ENCODE data around the gene OGFRL1.

Gene OGFRL1

GRCh38 chr6:71250099-71250602 is 38.5 kb upstream of the OGFRL1 start:
- H3K4me3 ChIP-seq (ENCODE audit: low read length), result no peak overlapping the region
- peak; percentile 70 for DNase-seq (ENCODE audit: low read depth)
- TF ChIP-seq, protein P1, sequence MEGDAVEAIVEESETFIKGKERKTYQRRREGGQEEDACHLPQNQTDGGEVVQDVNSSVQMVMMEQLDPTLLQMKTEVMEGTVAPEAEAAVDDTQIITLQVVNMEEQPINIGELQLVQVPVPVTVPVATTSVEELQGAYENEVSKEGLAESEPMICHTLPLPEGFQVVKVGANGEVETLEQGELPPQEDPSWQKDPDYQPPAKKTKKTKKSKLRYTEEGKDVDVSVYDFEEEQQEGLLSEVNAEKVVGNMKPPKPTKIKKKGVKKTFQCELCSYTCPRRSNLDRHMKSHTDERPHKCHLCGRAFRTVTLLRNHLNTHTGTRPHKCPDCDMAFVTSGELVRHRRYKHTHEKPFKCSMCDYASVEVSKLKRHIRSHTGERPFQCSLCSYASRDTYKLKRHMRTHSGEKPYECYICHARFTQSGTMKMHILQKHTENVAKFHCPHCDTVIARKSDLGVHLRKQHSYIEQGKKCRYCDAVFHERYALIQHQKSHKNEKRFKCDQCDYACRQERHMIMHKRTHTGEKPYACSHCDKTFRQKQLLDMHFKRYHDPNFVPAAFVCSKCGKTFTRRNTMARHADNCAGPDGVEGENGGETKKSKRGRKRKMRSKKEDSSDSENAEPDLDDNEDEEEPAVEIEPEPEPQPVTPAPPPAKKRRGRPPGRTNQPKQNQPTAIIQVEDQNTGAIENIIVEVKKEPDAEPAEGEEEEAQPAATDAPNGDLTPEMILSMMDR (IDR thresholded peaks at IDR 0.05; ENCODE audit: insufficient read depth, low read depth, low read length, missing control alignments), result no peak

- no peak for DNase-seq (ENCODE audit: low read depth)
- H3K4me3 ChIP-seq (ENCODE audit: low read length), result no peak overlapping the region
- TF ChIP-seq, protein P1 (IDR thresholded peaks at IDR 0.05; ENCODE audit: insufficient read depth, low read depth, low read length, missing control alignments), result no peak
Observed at GRCh38 chr6:71252410-71252809, 36.2 kb upstream of the OGFRL1 start.

DNA sequence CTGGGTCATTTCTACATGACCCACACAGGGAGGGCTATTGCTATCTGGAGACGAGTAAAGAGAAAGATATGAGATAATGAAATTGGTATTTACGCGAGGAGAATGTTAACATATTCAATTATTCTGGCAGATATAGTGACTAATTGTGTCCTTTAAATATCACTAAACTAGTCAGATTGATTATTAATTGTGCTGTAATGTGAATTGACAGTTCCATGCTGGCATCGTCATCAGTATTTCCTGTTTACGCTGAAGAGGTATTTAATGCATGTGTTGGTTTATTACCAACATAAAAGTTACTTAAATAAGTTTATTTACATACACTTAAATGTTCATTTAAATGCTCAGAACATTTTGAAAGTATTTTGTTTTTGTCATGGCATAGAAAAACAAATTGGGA is 35.7 kb upstream of the OGFRL1 start:
- H3K4me3 ChIP-seq (ENCODE audit: low read length), result no peak overlapping the region
- TF ChIP-seq, protein P1 (IDR thresholded peaks at IDR 0.05; ENCODE audit: insufficient read depth, low read depth, low read length, missing control alignments), result no peak
- DNase-seq (ENCODE audit: low read depth), result no peak

GRCh38 chr6:71254323-71254722 is 34.3 kb upstream of the OGFRL1 start:
- DNase-seq (ENCODE audit: low read depth), result no peak
- H3K4me3 ChIP-seq (ENCODE audit: low read length), result no peak overlapping the region
- TF ChIP-seq, protein P1 (IDR thresholded peaks at IDR 0.05; ENCODE audit: insufficient read depth, low read depth, low read length, missing control alignments), result no peak

GRCh38 chr6:71258078-71258866 is 30.3 kb upstream of the OGFRL1 start:
- DNase-seq (ENCODE audit: low read depth), result no peak
- H3K4me3 ChIP-seq (ENCODE audit: low read length), result no peak overlapping the region
- TF ChIP-seq, protein P1 (IDR thresholded peaks at IDR 0.05; ENCODE audit: insufficient read depth, low read depth, low read length, missing control alignments), result no peak

GRCh38 chr6:71259888-71260604 is 28.6 kb upstream of the OGFRL1 start:
- no peak overlapping the region for H3K4me3 ChIP-seq (ENCODE audit: low read length)
- TF ChIP-seq, protein P1 (IDR thresholded peaks at IDR 0.05; ENCODE audit: insufficient read depth, low read depth, low read length, missing control alignments), result no peak
- no peak for DNase-seq (ENCODE audit: low read depth)
